ENCODE results near the gene RNU11. TPM values are rescaled to one million over a fixed set of nuclear protein-coding genes. Genes with fewer than 3 reads are reported as not detected.
"Not testable (repeated sequence)": the region's sequence is repeated elsewhere in the genome, so short reads cannot be mapped to it uniquely, and the experiment has no call there.

The RNU11 gene
- total RNA-seq (2014; rRNA removed; shearing (Covaris generic)) = not detected in 2 replicates

DNA sequence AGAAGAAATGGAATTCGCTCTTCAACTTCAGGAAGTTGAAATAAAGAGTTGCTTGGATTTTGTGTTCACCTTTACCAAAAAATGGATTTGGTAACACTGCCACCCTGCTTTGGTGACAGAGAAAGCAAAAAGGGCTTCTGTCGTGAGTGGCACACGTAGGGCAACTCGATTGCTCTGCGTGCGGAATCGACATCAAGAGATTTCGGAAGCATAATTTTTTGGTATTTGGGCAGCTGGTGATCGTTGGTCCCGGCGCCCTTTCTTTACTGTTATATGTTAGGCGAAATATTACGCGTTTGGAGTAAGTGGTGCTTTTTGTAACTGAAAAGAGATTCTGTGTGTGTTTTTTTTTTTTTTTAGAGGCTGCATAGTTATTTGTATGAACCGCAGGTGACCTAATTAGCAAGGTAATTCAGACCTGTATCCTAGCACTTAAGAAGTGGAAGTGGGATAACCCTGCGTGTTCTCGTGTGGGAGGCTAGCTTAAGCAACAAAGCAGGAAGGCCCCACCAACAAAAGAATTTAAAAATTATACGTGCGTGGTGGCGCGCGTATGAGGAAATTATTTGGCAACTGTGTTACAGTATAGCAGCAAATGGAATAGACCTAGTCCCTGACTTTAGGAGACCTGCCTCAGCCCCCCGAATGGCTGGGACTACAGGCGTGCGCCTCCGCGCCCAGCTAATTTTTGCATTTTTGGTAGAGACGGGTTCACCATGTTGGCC, at the start of gene RNU11:
RNU11 (plus strand) TSS at position 127 of the 725 bp plus-strand sequence.
- DNase-seq (ENCODE audit: low read depth) = peak; percentile 99

DNA sequence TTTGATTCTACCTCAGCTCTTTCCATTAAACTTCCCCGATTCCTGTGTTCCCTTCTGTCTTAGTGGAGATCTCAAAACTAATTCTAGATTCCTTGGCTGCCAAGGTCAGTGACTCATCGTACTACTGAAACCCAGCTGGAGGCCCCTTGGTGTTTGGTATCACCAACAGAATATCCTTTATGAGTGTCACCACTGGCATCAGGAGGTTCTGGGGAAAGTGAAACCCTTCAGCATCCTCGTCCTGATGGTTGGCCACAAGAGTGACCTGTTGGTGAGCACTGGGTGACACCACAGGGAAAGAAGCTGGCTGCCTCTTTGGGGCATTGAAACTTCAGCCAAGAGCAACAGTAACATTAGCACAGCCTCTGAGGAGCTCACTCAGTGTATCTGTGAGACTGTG, 46.7 kb upstream of the RNU11 start:
- peak; percentile 99 for DNase-seq (ENCODE audit: low read depth)

DNA sequence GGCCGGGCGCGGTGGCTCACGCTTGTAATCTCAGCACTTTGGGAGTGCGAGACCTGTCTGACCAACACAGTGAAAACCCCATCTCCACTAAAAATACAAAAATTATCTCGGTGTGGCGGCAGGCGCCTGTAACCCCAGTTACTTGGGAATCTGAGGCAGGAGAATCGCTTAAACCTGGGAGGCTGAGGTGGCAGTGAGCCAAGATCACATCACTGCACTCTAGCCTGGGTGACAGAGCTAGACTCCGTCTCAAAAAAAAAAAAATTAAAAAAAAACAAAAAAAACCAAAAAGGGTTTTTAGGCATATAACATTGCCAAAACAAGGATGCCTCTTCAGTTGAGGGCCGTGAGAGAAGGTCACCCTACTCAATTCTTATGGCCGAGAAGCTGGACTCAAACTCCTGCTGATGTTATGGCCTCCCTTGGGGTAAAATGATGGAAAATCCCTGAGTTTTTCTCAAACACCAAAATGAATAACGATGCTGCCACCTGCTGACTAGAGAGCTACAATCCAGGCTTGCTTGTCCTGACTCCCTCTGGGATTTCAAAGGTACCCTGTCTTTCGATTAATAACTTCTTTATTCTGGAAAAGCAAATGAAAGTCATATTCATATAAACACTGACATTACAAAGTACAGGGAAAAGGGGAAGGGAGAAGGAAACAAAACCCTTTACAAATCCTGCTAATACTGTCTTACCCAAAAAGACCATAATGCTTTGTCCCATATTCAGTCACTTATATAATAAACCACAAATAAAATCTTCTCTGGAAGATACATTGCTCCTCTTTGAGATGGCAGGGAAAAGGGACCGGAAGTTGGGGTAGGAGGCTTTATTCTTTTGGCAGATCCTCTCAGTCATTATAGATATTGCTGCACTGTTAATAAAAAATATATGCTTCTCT, 45.6 kb upstream of the RNU11 start:
- DNase-seq (ENCODE audit: low read depth) = peak; percentile 87

DNA sequence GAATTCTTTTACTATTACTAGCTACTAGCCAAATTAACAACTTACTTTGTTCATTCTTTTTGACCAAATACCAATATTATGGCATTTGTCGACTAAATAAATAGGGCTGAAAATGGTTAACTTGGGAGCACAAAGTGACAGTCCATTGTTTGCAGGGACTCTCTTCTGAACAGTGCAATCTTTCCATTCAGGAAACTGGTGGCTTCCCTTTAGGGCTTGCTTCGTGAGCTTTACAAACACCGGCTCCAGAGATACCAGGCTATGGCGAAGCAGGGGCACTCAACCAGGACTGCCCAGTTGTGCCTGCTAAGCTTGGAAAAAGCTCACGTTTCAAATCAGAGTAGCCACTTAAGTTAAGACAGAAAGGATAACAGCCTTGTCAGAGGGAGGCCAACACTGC, 44.0 kb upstream of the RNU11 start:
- DNase-seq (ENCODE audit: low read depth) = no peak

DNA sequence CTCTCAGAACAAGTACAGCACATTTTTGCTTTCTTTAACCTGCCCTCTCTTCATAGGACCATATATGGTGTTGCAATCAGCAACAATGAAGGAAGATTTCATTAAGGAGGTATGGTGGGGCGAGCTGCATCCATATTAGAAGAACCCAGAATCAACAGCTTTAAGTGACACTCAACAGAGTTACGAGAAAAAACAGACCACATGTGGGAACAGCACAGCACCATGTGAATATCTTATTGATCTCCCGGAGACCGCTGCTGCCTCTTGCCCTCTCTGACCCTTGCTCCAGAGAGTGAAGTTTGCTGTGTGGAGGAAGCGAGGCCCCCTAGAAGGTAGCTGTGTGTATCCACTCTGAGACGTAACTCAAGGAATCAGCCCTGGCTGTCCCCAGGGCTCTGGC, 43.4 kb upstream of the RNU11 start:
- DNase-seq (ENCODE audit: low read depth) = no peak

DNA sequence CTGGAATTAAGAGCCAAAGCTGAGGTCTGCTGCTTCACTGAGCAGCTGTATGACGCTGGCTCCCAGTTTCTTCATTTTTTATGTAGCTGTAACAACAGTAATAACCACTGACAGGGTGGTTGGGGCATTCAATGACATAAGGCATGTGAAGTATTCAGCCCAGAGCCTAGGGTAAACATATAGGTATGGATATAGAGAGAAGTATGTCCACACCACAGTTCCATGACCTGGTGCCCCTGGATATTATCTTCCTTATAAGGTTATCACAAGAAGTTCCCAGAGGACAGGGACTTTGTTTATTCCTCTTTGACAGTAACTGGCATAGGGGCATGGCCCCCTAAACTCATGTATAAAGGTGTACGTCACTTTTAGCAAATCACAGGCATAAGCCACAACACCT, 41.6 kb upstream of the RNU11 start:
- no peak for DNase-seq (ENCODE audit: low read depth)

DNA sequence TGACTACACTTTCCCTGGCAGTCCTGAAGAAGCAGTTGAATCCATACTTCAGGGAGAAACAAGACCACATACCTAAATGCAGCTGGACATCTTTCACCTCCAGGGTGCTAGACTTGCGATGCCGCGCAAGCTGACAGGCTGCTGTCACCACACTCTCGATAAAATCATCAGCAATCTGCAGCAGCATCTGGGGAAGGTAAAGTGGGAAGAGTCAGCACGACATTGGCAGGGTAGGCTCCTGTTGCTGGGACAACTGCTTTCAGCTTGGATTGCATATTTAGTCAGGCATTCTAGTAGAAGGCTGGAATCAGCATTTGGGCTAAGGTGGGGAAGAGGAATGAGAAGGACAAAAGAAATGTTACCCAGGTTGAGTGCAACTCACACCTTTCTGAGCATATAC, 35.2 kb upstream of the RNU11 start:
- DNase-seq (ENCODE audit: low read depth) = no peak

DNA sequence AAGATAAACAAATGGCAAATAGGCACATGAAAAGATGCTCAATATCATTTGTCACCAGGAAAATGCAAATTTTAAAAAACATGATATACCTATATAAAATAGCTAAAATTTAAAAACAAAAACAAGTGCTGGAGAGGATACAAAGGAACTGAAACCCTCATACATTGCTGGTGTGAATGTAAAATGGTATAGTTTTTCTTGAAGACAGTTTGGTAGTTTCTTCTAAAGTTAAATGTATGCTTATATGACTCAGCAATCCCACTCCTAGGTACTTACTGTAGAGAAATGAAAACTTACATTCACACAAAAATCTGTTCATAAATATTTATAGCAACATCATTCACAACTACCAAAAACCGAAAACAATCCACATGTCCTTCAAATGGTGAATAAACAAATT, 16.7 kb upstream of the RNU11 start:
- DNase-seq (ENCODE audit: low read depth) = no peak

DNA sequence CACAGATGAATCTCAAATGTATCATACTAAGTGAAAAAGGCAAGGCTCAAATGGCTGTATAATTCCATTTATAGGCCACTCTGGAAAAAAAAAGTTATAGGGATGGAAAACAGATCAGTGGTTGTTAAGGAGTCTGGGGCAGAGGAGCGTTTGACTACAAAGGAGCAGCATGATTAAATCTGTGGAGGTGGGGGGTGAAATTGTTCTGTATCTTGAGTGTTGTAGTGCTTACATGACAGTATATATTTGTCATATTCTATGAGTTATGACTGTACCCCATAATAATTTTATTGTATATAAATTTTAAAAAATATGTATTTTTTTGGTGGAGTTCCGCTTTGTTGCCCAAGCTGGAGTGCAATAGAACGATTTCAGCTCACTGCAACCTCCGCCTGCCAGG, 15.8 kb upstream of the RNU11 start:
- no peak for DNase-seq (ENCODE audit: low read depth)

DNA sequence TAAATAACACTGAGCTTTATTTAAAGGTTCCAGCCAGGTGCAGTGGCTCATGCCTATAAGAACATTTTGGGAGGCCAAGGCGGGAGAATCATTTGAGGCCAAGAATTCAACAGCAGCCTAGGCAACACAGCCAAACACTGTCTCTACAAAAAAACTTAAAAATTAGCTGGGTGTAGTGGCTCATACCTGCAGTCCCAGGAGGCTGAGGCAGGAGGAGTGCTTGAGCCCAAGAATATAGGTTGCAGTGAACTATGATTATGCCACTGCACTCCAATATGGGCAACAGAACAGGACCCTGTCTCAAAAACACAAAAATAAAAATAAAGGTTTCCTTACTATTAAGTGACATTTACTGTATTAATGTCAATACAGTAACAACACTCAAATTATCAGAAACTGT, 7.6 kb upstream of the RNU11 start:
- DNase-seq (ENCODE audit: low read depth) = peak; percentile 39

DNA sequence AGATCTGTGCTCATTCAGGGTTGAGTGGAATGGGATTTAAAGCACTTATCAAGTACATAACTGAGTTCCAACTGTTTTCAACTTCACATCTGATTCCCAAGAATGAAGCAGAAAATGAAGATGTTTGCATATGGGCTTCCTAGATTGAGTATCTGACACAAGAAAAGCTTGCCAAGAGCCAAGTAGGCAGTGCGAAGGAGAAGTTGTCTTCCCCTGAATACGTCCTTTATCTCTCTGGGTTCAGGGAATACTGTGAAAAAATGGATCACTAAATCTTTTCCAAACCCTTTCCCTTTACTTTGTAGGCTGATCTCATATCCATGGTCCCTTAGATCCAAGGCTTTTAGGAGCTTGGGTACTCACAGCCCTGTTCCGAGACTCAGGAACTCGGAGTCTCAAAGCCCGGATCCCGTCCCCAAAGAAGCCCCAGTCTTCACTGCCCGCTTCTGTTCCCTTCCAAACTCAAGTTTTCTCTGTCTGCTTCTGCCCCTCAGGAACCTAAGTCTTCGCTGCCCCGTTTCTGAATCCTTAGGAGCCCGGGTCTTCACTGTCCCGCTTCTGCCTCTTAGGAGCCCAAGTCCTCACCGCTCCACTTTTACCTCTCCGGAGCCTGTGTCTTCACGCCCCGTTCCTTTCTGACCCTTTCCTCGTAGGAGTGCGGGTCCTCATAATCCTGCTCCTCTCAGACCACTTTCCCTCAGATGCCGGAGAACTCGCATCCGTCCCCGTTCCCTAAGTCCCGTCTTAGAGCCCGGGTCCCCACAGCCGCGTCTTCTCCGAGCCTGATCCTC, 6.1 kb upstream of the RNU11 start:
- DNase-seq (ENCODE audit: low read depth) = peak; percentile 52

DNA sequence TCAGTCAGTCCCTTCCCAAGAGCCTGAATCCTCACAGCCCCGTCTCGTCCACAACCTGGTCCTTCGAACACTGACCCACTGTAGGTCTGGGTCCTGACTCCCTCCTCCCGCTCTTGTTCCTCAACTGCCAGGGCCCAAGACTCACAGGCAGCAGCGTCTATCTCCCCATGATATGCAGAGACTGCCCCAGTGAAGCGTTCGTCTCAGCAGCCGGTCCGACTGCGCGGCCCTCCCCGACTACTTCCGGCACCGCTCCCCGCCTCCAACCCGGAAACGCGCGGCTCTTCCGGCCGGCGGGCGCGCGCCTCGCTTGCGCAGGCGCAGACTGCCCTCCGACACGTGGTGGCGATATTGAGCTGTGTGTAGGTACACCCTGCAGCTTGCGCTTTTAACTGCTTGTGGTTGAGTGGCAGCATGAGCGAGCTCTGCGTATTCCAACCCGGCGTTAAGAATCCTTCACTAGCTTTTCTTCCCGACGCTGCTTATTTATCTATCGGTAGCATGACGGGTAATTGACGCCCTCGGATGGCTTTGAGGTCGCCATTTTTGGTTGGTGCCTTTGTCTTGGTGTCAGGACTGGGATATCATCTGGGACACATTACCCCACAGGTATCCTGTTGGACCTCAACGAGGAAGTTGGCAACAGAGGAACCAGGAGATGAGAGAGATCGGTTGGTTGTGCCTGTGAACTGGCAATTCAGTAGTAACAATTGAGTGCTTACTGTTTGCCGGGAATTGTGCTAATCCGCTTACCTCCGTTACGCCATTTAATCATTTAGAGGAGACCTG, 5.4 kb upstream of the RNU11 start, which contains the start of gene TAF12:
TAF12 (minus strand) TSS at position 221 of the 789 bp plus-strand sequence. CDS start 20,986 bp downstream, outside the sequence.
- peak; percentile 95 for DNase-seq (ENCODE audit: low read depth)

DNA sequence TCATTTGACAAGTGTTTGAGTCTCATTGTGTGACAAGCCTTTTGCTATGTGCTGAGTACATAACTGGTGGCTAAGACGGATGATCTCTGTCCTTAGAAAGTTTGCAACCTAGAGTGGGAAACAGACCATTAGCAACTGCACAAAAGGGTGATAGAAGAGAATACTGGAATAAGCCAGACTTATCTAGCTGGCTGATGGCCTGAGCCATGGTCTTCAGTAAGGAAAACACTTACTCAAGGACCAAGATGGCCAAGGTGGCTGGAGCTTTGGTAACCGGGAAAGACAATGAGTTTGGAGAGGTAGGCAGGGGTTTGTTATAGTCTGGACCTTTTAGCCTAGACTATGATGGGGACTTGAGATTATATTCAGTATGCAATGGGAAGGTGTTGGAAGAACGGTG, 3.9 kb upstream of the RNU11 start:
- no peak for DNase-seq (ENCODE audit: low read depth)

DNA sequence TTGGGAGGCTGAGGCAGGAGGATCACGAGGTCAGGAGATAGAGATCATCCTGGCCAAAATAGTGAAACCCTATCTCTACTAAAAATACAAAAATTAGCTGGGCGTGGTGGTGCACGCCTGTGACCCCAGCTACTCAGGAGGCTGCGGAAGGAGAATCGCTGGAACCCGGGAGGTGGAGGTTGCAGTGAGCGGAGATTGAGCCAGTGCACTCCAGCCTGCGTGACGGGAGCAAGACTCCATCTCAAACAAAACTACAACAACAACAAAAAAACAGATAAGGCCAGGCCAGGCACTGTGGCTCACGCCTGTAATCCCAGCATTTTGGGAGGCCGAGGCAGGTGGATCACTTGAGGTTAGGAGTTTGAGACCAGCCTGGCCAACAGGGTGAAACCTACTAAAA, 3.0 kb upstream of the RNU11 start:
- not testable (repeated sequence) for DNase-seq (ENCODE audit: low read depth)

DNA sequence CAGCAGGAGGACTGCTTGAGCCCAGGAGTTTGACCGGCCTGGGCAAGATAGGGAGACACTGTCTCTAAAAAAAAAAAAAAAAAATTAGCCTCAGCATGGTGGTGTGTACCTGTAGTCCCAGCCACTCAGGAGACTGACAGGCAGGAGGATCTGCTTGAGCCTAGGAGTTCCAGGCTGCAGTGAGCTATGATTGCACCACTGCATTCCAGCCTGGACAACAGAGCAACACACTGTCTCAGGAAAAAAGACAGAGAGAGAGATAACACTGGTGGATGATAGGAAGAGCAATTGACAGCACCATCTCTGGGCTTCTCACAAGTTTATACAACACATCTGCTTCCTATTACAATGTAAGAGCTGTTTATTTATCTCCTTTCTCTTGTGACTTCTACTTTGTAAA, 2.4 kb upstream of the RNU11 start:
- no peak for DNase-seq (ENCODE audit: low read depth)

DNA sequence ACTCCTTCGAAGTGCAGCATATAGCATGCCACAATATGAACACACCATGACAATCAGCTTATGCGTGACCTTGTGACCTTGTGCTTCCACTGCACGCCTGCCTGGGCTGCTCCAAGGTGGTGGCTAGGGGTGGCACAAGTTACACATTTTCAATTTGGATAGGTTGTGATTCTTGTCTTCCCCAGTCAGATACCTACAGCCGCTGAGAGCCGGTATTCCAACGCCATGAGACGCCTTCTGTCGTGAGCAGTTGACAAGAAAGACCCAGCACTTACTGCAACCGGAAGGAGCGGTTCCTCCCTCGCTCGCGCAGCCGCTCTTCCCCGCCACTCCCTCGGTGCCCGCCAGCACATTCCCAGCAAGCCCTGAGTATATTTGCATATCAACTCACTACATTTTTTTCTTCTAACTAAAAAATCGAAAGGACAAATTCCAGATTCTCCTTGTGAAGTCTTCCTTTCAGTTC, 359 bp upstream of the RNU11 start:
- DNase-seq (ENCODE audit: low read depth) = peak; percentile 92

DNA sequence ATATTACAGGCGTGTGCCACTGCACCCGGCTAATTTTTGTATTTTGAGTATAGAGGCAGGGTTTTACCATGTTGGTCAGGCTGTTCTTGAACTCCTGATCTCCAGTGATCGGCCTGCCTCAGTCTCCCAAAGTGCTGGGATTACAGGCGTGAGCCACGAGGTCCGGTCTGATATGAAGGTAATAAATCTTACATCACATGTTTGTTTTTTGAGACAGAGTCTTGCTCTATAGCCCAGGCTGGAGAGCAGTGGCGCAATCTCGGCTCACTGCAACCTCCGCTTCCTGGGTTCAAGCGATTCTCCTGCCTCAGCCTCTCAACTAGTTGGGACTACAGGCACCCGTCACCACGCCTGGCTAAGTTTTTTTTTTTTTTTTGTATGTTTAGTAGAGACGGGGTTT, 4.7 kb downstream of the RNU11 start:
- not testable (repeated sequence) for DNase-seq (ENCODE audit: low read depth)

DNA sequence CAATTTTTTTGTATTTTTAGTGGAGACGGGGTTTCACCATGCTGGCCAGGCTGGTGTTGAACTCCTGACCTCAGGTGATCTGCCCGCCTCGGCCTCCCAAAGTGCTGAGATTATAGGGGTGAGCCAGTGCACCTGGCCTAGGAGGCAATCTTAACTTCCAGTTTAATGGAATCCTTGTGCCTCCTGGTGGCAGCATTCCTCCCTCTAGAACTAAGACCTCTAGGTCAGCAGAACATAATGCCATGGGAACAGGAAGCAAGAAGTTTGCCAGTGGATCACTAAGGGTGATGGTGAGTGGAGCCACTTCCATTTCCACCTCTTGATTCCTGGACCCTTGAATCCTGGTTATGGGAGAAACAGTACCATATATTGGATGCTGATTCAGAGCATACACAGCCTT, 5.5 kb downstream of the RNU11 start:
- peak; percentile 63 for DNase-seq (ENCODE audit: low read depth)

DNA sequence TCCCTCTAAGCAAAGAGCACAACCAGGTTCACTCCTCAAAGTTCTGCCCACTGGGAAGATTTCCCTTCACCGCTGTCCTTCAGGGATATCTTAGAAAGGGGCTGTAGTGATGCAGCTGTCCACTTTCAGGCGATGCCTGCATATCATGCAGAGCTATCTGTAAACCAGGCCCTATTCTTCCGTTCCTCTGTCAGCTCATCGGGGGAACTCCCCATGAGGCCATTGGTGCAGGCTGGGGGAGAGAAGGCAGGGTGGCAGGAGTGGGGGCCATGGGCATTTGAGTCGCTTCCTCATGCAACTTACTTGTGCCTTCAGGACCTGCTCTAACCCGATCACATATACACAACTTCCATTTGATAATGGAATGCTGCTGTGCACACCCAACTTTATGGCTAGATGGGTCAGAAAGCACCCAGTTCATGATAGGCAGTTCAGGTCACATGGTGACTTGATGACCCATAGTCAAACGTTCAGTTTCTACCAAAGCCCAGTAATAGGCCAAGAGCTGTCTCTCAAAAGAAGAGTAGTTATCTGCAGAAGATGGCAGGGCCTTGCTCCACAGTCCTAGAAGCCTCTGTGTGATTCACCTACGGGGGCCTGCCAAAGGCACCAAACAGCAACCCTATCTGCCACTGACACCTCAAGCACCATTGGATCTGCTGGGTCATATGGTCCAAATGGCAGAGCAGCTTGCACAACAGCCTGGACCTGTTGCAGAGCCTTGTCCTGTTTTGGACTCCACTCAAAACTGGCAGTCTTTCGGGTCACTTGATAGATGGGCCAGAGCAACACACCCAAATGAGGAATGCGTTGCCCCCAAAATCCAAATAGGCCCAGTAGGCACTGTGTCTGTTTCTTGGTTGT, 7.3 kb downstream of the RNU11 start:
- not testable (repeated sequence) for DNase-seq (ENCODE audit: low read depth)

DNA sequence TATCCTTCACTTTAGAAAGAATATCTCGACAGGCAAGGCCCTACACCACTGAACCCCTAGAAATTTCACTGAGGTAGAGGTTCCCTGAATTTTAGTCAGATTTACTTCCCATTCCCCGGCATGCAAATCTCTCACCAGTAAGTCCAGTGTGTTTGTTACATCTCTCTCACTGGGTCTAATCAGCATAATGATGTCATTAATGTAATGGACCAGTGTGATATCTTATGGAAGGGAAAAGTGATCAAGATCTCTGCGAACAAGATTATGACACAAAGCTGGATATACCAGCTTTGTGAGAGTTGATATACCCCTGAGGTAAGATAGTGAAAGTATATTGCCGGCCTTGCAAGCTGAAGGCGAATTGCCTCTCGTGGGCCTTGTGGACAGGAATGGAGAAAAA, 7.9 kb downstream of the RNU11 start:
- no peak for DNase-seq (ENCODE audit: low read depth)
